NB4 (cell line): ENCODE data around the gene SDK2.
"Not testable (repeated sequence)": the region's sequence is repeated elsewhere in the genome, so short reads cannot be mapped to it uniquely, and the experiment has no call there.

Experiments used
- DNase-seq: peaks from one replicate; pipeline ENCODE4 v3.0.0; 2010; ENCODE audit warnings: low read depth
- H3K4me3 ChIP-seq: one replicate; pipeline ENCODE4 v1.5.1; 2011; ENCODE audit warnings: mild to moderate bottlenecking, low read depth, low read length, moderate library complexity
- MYC ChIP-seq: IDR thresholded peaks from 2 replicates; pipeline ENCODE4 v1.6.1; 2011; ENCODE audit warnings: low read depth, low read length
- POLR2A ChIP-seq: IDR thresholded peaks from 2 replicates; pipeline ENCODE4 v1.6.1; 2011; ENCODE audit warnings: mild to moderate bottlenecking; ENCODE audit not compliant: insufficient read length; ENCODE audit errors: extremely low read depth
- TF ChIP-seq, protein P1 (sequence below): IDR thresholded peaks from one replicate; pipeline ENCODE4 v1.5.1; 2012; ENCODE audit warnings: low read depth, low read length
- TF ChIP-seq, protein P2 (sequence below): IDR thresholded peaks from 2 replicates; pipeline ENCODE4 v1.6.1; 2011; ENCODE audit warnings: low read depth, low read length

The SDK2 gene

DNA sequence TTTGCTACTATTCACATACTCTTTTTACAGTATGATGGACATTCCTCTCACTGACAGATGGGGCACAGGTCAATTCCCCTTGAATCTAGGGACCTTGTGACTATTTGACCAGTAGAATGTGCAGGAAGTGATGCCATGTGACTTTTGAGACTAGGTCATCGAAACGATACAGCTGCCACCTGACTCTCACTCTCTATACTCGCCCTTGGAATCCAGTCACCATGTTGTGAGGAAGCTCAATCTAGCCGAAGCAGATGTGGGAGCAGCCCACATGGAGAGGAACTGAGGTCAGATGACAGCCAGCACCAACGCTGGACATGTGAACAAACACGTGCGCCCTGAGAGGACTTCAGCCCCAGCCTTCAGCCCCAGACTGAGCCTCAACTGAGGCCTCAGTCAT lies 184.3 kb downstream of the SDK2 start:
- H3K4me3 ChIP-seq: no peak overlapping the region
- no peak for DNase-seq
- TF ChIP-seq MYC: no peak
- TF ChIP-seq, protein P1, sequence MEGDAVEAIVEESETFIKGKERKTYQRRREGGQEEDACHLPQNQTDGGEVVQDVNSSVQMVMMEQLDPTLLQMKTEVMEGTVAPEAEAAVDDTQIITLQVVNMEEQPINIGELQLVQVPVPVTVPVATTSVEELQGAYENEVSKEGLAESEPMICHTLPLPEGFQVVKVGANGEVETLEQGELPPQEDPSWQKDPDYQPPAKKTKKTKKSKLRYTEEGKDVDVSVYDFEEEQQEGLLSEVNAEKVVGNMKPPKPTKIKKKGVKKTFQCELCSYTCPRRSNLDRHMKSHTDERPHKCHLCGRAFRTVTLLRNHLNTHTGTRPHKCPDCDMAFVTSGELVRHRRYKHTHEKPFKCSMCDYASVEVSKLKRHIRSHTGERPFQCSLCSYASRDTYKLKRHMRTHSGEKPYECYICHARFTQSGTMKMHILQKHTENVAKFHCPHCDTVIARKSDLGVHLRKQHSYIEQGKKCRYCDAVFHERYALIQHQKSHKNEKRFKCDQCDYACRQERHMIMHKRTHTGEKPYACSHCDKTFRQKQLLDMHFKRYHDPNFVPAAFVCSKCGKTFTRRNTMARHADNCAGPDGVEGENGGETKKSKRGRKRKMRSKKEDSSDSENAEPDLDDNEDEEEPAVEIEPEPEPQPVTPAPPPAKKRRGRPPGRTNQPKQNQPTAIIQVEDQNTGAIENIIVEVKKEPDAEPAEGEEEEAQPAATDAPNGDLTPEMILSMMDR: no peak
- TF ChIP-seq POLR2A: no peak
- TF ChIP-seq, protein P2, sequence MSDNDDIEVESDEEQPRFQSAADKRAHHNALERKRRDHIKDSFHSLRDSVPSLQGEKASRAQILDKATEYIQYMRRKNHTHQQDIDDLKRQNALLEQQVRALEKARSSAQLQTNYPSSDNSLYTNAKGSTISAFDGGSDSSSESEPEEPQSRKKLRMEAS: no peak

DNA sequence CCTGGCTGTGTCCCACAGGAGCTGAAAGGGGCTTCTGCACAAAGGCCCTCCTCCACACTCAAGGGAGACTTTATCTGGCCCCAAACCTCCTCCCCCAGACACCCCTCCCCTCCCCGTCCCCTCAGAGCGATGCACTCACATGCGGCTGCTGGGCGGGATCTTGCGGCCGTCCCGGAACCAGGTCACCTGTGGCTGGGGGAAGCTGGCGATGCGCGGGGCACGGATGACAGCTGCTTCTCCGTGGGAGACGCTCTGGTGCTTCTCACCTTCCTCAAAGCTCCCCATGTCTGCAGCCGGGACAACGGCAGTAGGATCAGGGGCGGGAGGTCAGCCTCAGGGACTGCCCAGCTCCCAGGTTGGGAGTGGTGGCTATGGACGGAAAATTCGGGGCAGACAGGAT lies 188.5 kb downstream of the SDK2 start:
- no peak for DNase-seq
- H3K4me3 ChIP-seq: no peak overlapping the region
- TF ChIP-seq MYC (no peak), POLR2A (no peak)
- TF ChIP-seq, protein P1: no peak
- TF ChIP-seq, protein P2: no peak

DNA sequence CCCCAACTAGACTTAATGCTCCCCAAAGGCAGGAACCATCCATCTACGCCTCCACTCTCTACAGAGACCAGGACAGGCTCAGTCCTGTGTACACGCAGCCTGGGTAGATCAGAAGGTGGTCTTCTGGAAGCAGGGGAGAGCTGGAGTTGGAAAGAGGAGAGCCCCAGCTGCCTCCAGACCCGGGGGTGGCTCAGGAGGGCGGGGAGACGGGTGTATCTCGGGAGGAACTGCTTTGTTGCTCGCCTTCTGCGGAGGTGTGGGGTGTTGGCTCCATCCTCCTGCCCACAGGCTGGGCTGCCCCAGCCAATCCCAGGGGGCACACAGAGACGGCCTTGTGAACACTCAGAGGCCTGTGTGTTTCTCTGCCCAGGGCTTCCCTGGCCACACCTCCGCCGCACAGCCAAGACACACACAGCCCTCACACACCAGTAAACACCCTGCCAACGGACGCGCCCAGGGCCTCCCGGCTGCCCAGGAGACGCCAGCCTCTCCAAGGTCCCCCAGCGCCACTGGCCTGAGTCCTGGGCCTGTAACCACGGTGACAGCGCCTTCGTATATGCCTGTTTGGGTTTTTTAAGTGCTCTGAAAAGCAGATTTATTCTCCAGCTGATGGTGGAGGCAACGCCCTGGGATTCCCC lies 189.1 kb downstream of the SDK2 start:
- TF ChIP-seq, protein P1: no peak
- TF ChIP-seq, protein P2: no peak
- no peak overlapping the region for H3K4me3 ChIP-seq
- DNase-seq: no peak

DNA sequence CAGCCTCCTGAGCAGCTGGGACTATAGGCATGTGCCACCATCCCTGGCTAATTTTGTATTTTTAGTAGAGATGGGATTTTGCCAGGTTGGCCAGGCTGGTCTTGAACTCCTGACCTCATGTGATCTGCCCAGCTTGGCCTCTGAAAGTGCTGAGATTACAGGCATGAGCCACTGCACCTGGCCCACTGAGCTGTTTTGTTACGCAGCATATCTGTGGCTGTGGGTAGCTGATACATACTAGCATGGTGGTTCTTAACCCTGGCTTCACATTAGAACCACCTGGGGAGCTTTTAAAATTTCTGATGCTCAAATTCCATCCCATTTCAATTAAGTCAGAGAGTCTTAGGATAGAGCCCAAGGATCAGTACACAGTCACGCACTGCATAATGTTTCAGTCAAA lies 190.8 kb downstream of the SDK2 start:
- H3K4me3 ChIP-seq, DNase-seq: not testable (repeated sequence)

DNA sequence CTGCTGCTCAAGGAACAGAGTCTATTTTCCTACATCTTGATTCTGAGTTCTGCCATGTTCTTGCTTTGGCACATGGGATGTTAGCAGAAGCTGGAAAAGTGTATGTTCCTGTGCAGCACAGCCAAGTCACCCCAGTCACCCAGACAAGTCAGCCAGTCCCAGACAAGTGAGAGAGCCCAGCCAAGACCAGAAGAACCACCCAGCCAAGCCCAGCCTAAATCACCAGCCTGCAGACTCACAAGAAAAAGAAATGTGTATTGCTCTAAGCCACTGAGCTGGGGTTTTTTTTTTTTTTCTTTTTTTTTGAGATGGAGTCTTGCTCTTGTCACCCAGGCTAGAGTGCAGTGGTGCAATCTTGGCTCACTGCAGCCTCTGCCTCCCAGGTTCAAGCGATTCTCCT lies 191.2 kb downstream of the SDK2 start:
- H3K4me3 ChIP-seq: no peak overlapping the region
- DNase-seq: no peak
- TF ChIP-seq, protein P1: no peak
- TF ChIP-seq, protein P2: no peak
- TF ChIP-seq MYC (no peak), POLR2A (no peak)

DNA sequence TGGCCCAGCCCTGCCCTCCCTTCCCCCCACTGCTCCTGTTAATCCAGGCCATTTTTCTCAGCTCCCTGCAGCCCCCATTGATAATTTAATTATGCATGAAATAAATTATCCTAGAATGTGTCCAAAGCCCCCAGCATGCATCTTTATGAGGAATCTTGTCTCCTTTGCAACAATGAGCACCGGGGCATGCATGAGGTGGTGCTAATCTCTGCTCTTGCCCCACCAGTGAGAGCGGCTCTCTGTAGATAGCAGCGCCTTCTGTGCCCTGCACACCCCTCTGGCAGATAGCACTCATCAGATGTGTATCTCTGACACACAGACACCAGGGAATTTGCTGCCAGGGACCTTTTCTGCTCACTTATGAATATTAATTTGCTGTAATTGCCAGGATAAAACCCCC lies 192.2 kb downstream of the SDK2 start:
- TF ChIP-seq, protein P1: no peak
- TF ChIP-seq, protein P2: no peak
- TF ChIP-seq MYC (no peak), POLR2A (no peak)
- no peak for DNase-seq
- H3K4me3 ChIP-seq: no peak overlapping the region
